Neural progenitor cell (in vitro differentiated cells): Measurements from ENCODE around the gene CXCR3.

ENCODE experiments used
- CTCF ChIP-seq: fragments of 200-600 bp; sonication (generic); IDR thresholded peaks from 2 replicates; pipeline ENCODE4 v1.5.1; 2017; ENCODE audit warnings: antibody characterized with exemption, mild to moderate bottlenecking
- EZH2 ChIP-seq: fragments of 200-600 bp; sonication (generic); IDR thresholded peaks from 2 replicates; pipeline ENCODE4 v1.6.1; 2017; ENCODE audit warnings: antibody characterized with exemption, mild to moderate bottlenecking, moderate library complexity

- no peak for TF ChIP-seq CTCF
- TF ChIP-seq EZH2 = no peak
These were observed 19.5 kb upstream of the CXCR3 start for GRCh38 chrX:71637848-71638247.
